Activated naive CD8-positive, alpha-beta T cell treated with anti-CD3 and anti-CD28 coated beads, Interleukin-2, amount 50 U/mL, for 24 hours (primary cell): ENCODE measurements around the gene VWA3B.
"Not testable (repeated sequence)": the region's sequence is repeated elsewhere in the genome, so short reads cannot be mapped to it uniquely, and the experiment has no call there.

Source experiments
- ATAC-seq: fragments of 150-1000 bp; cut with Tn5 transposase; one replicate; pipeline ENCODE4 v1.10.0; 2021
- DNase-seq: peaks from one replicate; pipeline ENCODE4 v3.0.0; 2021
- H3K27ac Mint-ChIP-seq: one replicate; pipeline ENCODE4 v1.8.0; 2021; ENCODE audit warnings: mild to moderate bottlenecking, mixed read lengths
- H3K27me3 Mint-ChIP-seq: one replicate; pipeline ENCODE4 v1.8.0; 2021; ENCODE audit warnings: mixed read lengths
- H3K36me3 Mint-ChIP-seq: one replicate; pipeline ENCODE4 v1.8.0; 2021; ENCODE audit warnings: low read depth, mixed read lengths
- H3K4me1 Mint-ChIP-seq: one replicate; pipeline ENCODE4 v1.8.0; 2021; ENCODE audit warnings: mixed read lengths
- H3K4me3 Mint-ChIP-seq: one replicate; pipeline ENCODE4 v1.8.0; 2021; ENCODE audit warnings: mild to moderate bottlenecking, moderate library complexity, mixed read lengths
- H3K9me3 Mint-ChIP-seq: one replicate; pipeline ENCODE4 v1.8.0; 2021; ENCODE audit warnings: mixed read lengths

Gene VWA3B, protein sequence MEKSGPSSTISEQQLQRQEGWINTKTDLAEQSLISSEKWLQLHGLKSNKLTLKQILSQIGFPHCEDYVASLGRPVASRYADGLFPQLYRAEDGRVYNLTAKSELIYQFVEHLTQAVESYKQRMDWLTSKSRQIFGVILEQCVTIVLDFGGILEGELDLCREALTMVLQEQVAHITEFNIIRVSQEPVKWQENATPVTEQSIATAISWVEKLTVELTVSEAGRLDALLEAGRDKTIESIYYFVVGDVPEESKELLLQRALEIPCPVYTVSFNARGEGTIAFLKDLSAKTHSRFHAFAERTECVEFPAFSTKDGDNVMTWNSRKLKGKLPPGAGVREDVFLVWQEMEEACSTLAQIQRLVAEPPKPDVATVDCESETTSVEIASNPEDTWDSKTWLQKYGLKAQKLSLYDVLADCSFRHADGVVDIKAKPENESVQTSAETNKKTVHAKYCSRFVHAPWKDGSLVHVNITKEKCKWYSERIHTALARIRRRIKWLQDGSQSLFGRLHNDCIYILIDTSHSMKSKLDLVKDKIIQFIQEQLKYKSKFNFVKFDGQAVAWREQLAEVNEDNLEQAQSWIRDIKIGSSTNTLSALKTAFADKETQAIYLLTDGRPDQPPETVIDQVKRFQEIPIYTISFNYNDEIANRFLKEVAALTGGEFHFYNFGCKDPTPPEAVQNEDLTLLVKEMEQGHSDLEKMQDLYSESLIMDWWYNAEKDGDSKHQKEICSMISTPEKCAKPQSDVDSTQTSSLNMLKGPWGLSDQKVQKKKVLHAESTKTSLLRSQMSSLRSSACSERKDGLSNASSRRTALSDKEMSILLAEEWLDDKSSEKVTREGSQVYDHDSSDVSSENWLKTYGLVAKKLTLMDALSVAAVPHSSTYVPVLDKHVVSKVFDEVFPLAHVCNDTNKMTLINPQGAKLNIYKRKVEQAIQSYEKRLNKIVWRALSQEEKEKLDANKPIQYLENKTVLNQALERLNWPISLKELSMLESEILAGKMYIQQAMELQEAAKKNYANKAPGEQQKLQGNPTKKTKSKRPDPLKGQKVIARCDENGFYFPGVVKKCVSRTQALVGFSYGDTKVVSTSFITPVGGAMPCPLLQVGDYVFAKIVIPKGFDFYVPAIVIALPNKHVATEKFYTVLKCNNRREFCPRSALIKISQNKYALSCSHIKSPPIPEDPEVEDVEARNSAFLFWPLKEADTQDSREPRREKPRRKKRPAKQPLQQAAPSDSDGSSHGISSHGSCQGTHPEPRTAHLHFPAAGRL (N-terminal part only)

GRCh38 chr2:98086491-98087446 lies at the start of gene VWA3B:
TSS of gene VWA3B (plus strand) at chr2:98087167. CDS start at chr2:98093093, 5,926 bp downstream.
- Mint-ChIP-seq H3K36me3 (no peaks in the 10 kb centered on the region), H3K9me3 (no peaks in the 10 kb centered on the region), H3K4me3 (peak within 1 kb of the TSS; percentile 78), H3K27me3 (peaks cover 53% of the 10 kb centered on the region), H3K27ac (peak within 1 kb of the TSS; percentile 66), H3K4me1 (peaks cover 29% of the 10 kb centered on the region)
- peak; percentile 81 for ATAC-seq
- DNase-seq: peak; percentile 69

- ATAC-seq: no peak
- H3K4me1 Mint-ChIP-seq: no peaks in the 10 kb centered on the region
- no peak overlapping the region for H3K27ac Mint-ChIP-seq
- peaks cover 9% of the 10 kb centered on the region for H3K27me3 Mint-ChIP-seq
- H3K4me3 Mint-ChIP-seq: no peak overlapping the region
- no peak for DNase-seq
- H3K36me3 Mint-ChIP-seq: no peaks in the 10 kb centered on the region
- H3K9me3 Mint-ChIP-seq: no peaks in the 10 kb centered on the region
Measured at GRCh38 chr2:98037206-98037605, 49.8 kb upstream of the VWA3B start.

DNA sequence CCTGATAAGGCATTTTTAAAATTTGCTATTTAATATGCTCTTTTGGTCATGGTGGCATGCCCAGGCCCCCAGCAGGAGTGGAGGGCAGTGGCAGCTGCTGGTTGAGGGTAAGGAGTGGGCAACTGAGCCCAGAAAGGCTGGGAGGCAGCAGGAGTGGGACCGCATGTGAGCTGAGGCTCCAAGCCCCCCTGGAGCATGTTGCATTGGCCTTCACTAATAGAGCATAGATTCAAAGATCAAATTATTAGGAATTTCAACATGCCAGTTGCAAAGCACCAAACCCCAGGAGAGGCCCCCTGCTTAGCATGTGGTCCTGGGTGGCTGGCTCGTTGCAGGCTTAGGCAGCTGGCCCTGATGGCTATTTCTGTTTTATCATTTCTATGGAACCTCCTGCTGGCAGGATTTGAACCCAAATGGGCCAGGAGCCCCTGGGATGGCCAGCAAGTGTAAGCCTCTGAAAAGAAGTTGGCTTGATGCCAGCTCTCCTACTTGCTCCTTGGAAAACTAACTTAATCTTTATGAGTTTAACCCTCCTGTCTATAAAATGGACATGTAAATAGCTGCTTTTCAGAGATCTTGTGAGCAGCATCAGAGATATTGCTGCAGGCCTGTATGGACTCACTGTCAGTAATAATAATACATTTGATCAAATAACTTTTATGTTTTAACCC lies 49.2 kb upstream of the VWA3B start:
- Mint-ChIP-seq H3K9me3 (no peaks in the 10 kb centered on the region), H3K27ac (no peak overlapping the region), H3K36me3 (no peaks in the 10 kb centered on the region), H3K4me3 (no peak overlapping the region), H3K4me1 (no peaks in the 10 kb centered on the region), H3K27me3 (peaks cover 7% of the 10 kb centered on the region)
- ATAC-seq (no peak), DNase-seq (no peak)

- Mint-ChIP-seq H3K9me3 (peaks cover 12% of the 10 kb centered on the region), H3K4me1 (no peaks in the 10 kb centered on the region), H3K27ac (no peak overlapping the region), H3K27me3 (peaks cover 7% of the 10 kb centered on the region), H3K4me3 (no peak overlapping the region), H3K36me3 (no peaks in the 10 kb centered on the region)
- ATAC-seq: no peak
- DNase-seq: no peak
Measured at GRCh38 chr2:98039085-98039756, 47.7 kb upstream of the VWA3B start.

- Mint-ChIP-seq H3K27me3 (peaks cover 5% of the 10 kb centered on the region), H3K9me3 (peaks cover 24% of the 10 kb centered on the region), H3K4me3 (no peak overlapping the region), H3K36me3 (peaks cover 7% of the 10 kb centered on the region), H3K27ac (no peak overlapping the region), H3K4me1 (no peaks in the 10 kb centered on the region)
- DNase-seq (no peak), ATAC-seq (no peak)
Measured at GRCh38 chr2:98040331-98040939, 46.5 kb upstream of the VWA3B start.

GRCh38 chr2:98043101-98043500 lies 43.9 kb upstream of the VWA3B start:
- peaks cover 5% of the 10 kb centered on the region for H3K27me3 Mint-ChIP-seq
- H3K4me1 Mint-ChIP-seq: no peaks in the 10 kb centered on the region
- H3K4me3 Mint-ChIP-seq: no peak overlapping the region
- peaks cover 7% of the 10 kb centered on the region for H3K36me3 Mint-ChIP-seq
- no peak for ATAC-seq
- H3K27ac Mint-ChIP-seq: no peak overlapping the region
- DNase-seq: no peak
- peaks cover 25% of the 10 kb centered on the region for H3K9me3 Mint-ChIP-seq

GRCh38 chr2:98044730-98045129 lies 42.2 kb upstream of the VWA3B start:
- not testable (repeated sequence) for ATAC-seq, H3K27me3 Mint-ChIP-seq, DNase-seq, H3K36me3 Mint-ChIP-seq, H3K4me1 Mint-ChIP-seq, H3K27ac Mint-ChIP-seq, H3K4me3 Mint-ChIP-seq
- H3K9me3 Mint-ChIP-seq: peaks cover 25% of the 10 kb centered on the region

GRCh38 chr2:98050070-98050469 lies 36.9 kb upstream of the VWA3B start:
- H3K4me1 Mint-ChIP-seq: no peaks in the 10 kb centered on the region
- H3K9me3 Mint-ChIP-seq: peaks cover 5% of the 10 kb centered on the region
- no peak for ATAC-seq
- no peak overlapping the region for H3K27ac Mint-ChIP-seq
- no peak overlapping the region for H3K4me3 Mint-ChIP-seq
- H3K36me3 Mint-ChIP-seq: peaks cover under 1% of the 10 kb centered on the region
- peaks cover 1% of the 10 kb centered on the region for H3K27me3 Mint-ChIP-seq
- DNase-seq: no peak

- DNase-seq: no peak
- no peaks in the 10 kb centered on the region for H3K9me3 Mint-ChIP-seq
- H3K4me1 Mint-ChIP-seq: no peaks in the 10 kb centered on the region
- peaks cover 3% of the 10 kb centered on the region for H3K27me3 Mint-ChIP-seq
- no peak for ATAC-seq
- H3K4me3 Mint-ChIP-seq: no peak overlapping the region
- H3K36me3 Mint-ChIP-seq: no peaks in the 10 kb centered on the region
- no peak overlapping the region for H3K27ac Mint-ChIP-seq
Measured at GRCh38 chr2:98058191-98058975, 28.6 kb upstream of the VWA3B start.

DNA sequence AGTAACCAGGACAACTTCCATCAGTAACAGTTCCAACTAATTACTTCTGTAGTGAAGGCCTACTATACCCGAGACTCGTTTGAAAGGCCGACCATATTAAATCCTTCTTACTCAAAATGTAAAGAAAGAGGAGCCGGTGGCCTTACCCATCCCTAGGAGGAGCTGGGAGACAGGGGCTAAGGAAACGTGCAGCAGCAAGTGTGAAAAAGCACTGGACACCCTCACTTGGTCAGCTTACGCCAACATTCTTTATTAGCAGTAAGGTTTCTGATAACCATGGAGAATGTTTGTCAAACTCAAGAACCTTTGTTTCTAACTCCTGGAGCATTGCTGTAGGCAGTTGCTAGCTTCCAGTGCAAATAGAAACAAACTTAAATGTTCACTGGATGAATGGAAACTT lies 26.7 kb upstream of the VWA3B start:
- Mint-ChIP-seq H3K9me3 (no peaks in the 10 kb centered on the region), H3K36me3 (no peaks in the 10 kb centered on the region), H3K4me1 (no peaks in the 10 kb centered on the region), H3K27me3 (peaks cover 12% of the 10 kb centered on the region), H3K27ac (no peak overlapping the region), H3K4me3 (no peak overlapping the region)
- ATAC-seq: no peak
- DNase-seq: no peak

GRCh38 chr2:98063291-98063854 lies 23.6 kb upstream of the VWA3B start:
- Mint-ChIP-seq H3K27ac (no peak overlapping the region), H3K4me1 (no peaks in the 10 kb centered on the region), H3K4me3 (no peak overlapping the region), H3K9me3 (no peaks in the 10 kb centered on the region), H3K27me3 (peaks cover 14% of the 10 kb centered on the region), H3K36me3 (no peaks in the 10 kb centered on the region)
- no peak for ATAC-seq
- no peak for DNase-seq

DNA sequence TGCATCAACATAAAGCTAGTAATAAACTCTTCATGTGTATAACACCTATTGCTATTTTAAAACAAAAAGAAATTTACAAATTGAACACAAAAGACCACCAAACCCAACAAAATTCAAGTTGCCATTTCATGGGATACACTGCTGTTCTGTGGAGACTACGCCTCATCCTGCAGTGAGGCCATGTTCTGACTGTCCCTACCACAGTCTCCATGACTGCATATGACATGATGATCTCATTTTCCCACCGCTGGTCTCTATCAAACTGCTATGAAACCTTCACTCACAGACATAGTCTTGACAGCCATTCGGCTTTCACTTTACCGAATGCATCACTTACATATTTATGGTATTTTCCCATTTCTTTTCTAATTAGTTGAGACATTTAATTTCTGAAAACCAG lies 21.2 kb upstream of the VWA3B start:
- Mint-ChIP-seq H3K4me1 (no peaks in the 10 kb centered on the region), H3K36me3 (no peaks in the 10 kb centered on the region), H3K27ac (no peak overlapping the region), H3K9me3 (no peaks in the 10 kb centered on the region), H3K4me3 (no peak overlapping the region), H3K27me3 (peaks cover 15% of the 10 kb centered on the region)
- no peak for DNase-seq
- ATAC-seq: peak; percentile 72
